ENCODE measurements around the gene AGMO. TPM values are rescaled to one million over a fixed set of nuclear protein-coding genes. Genes with fewer than 3 reads are reported as not detected.

AGMO gene
- total RNA-seq, 1 donor from 2014 or later = 0.60 TPM

DNA sequence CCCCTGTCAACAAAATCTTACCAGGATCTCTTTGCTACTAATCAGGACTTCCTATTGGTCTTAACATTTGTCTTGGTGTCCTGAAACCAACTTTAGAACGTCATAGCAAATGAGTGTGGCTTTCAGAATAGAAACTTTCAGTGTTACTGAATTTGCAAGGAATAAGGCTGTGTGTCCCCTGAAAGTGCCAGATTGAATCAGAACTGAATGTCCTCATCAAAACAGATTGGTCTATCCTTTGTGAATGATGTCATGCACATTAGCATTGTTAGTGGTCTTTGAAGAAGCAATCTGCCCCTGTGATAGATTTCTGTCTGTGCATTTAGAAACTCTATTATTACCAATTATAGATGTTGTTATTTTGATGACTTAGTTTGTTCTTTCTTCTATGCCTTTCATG lies 119.9 kb downstream of the AGMO start:
- Mint-ChIP-seq H3K4me3 (ENCODE audit: unreplicated experiment) (no peak overlapping the region), H3K4me1 (ENCODE audit: low read depth) (peaks cover 2% of the 10 kb centered on the region), H3K27me3 (ENCODE audit: low read depth) (no peaks in the 10 kb centered on the region), H3K27ac (ENCODE audit: unreplicated experiment) (no peak overlapping the region), H3K36me3 (ENCODE audit: low read depth) (no peaks in the 10 kb centered on the region), H3K9me3 (ENCODE audit: low read depth) (no peaks in the 10 kb centered on the region)
- DNase-seq (ENCODE audit: low spot score) = no peak
- TF ChIP-seq, protein P1, sequence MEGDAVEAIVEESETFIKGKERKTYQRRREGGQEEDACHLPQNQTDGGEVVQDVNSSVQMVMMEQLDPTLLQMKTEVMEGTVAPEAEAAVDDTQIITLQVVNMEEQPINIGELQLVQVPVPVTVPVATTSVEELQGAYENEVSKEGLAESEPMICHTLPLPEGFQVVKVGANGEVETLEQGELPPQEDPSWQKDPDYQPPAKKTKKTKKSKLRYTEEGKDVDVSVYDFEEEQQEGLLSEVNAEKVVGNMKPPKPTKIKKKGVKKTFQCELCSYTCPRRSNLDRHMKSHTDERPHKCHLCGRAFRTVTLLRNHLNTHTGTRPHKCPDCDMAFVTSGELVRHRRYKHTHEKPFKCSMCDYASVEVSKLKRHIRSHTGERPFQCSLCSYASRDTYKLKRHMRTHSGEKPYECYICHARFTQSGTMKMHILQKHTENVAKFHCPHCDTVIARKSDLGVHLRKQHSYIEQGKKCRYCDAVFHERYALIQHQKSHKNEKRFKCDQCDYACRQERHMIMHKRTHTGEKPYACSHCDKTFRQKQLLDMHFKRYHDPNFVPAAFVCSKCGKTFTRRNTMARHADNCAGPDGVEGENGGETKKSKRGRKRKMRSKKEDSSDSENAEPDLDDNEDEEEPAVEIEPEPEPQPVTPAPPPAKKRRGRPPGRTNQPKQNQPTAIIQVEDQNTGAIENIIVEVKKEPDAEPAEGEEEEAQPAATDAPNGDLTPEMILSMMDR (IDR thresholded peaks at IDR 0.05) = no peak

DNA sequence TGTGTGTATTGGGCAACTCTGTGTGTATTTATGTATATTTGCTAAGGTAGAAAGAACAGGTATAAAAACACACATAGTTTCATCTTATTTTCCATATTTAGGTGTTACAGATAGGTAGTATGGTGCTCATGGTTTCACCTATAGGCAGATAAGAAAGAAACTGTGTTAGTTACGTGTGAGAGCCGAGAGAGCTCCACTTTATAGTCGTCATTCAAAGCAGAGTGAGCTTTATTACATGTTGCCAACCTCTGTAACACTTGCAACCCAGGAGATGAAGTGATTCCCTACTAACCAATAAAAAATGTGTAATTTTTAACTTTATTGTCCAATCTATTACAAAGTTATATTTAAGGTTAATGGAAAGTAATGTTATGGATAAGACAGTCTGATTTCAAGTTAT lies 121.3 kb downstream of the AGMO start:
- DNase-seq (ENCODE audit: low spot score) = no peak
- Mint-ChIP-seq H3K4me3 (ENCODE audit: unreplicated experiment) (no peak overlapping the region), H3K36me3 (ENCODE audit: low read depth) (no peaks in the 10 kb centered on the region), H3K27ac (ENCODE audit: unreplicated experiment) (no peak overlapping the region), H3K27me3 (ENCODE audit: low read depth) (no peaks in the 10 kb centered on the region), H3K9me3 (ENCODE audit: low read depth) (no peaks in the 10 kb centered on the region), H3K4me1 (ENCODE audit: low read depth) (no peaks in the 10 kb centered on the region)
- TF ChIP-seq, protein P1 (IDR thresholded peaks at IDR 0.05) = no peak

DNA sequence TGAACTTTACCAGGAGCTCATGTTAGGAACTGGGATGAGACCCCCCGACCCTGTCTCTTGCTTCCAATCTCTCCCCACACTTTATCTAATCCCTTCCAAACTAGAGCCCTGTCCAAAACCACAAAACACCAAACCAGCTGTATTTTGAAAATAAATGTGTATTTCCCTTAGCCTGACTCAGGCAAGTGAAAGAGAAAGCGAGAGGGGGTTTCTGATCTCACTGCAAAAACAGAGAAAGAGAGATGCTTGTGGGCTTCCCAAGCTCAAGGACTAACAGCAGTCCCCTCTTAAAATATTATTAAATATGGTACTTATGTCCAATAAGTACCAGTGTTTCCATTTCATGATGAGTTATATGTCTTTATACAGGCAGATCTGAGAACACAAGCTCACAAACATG lies 122.0 kb downstream of the AGMO start:
- no peaks in the 10 kb centered on the region for H3K27me3 Mint-ChIP-seq (ENCODE audit: low read depth)
- DNase-seq (ENCODE audit: low spot score) = no peak
- H3K9me3 Mint-ChIP-seq (ENCODE audit: low read depth) = no peaks in the 10 kb centered on the region
- no peak overlapping the region for H3K4me3 Mint-ChIP-seq (ENCODE audit: unreplicated experiment)
- no peaks in the 10 kb centered on the region for H3K36me3 Mint-ChIP-seq (ENCODE audit: low read depth)
- no peaks in the 10 kb centered on the region for H3K4me1 Mint-ChIP-seq (ENCODE audit: low read depth)
- TF ChIP-seq, protein P1 (IDR thresholded peaks at IDR 0.05) = no peak
- no peak overlapping the region for H3K27ac Mint-ChIP-seq (ENCODE audit: unreplicated experiment)

DNA sequence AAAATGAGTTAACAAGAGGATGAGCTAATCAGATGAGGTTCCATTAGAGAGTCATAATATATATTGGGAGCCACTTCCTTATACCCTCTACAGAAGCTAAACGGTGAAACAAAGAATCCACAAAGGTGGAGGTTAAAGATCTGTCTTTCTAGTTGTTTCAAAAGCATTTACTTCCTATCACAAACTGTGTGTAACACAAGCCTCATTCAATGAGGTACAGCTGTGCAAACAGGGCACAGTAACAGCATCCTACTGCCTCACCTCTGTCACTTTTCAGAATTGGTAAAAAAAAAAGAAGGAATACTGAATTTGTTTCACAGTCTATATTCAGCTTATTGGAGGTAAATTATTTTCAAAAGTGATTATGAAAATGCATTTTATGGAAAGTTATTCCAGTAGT lies 128.7 kb downstream of the AGMO start:
- Mint-ChIP-seq H3K4me3 (ENCODE audit: unreplicated experiment) (no peak overlapping the region), H3K27me3 (ENCODE audit: low read depth) (no peaks in the 10 kb centered on the region), H3K4me1 (ENCODE audit: low read depth) (no peaks in the 10 kb centered on the region)

DNA sequence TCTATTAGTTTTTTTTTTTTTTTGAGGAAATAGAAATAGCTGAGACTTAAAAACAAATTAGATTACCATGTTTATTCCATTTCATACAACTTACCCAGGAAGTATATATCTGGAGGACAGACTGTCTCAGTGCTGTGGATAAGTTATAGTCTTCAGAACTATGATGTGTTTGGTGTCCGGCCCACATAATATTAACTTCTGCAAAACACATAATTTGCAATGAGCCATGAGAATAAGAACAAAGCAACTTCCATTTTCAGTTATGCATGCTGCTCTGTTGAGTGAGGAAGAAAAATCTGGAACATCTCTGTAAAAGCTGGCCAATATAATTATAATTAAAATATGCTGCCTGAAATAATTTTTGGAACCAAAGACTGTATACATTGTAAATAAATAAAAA lies 130.9 kb downstream of the AGMO start:
- no peak overlapping the region for H3K4me3 Mint-ChIP-seq (ENCODE audit: unreplicated experiment)
- H3K36me3 Mint-ChIP-seq (ENCODE audit: low read depth) = no peaks in the 10 kb centered on the region
- no peaks in the 10 kb centered on the region for H3K27me3 Mint-ChIP-seq (ENCODE audit: low read depth)
- no peak for DNase-seq (ENCODE audit: low spot score)
- H3K9me3 Mint-ChIP-seq (ENCODE audit: low read depth) = no peaks in the 10 kb centered on the region
- no peaks in the 10 kb centered on the region for H3K4me1 Mint-ChIP-seq (ENCODE audit: low read depth)
- TF ChIP-seq, protein P1 (IDR thresholded peaks at IDR 0.05) = no peak
- H3K27ac Mint-ChIP-seq (ENCODE audit: unreplicated experiment) = no peak overlapping the region

More for the DNA sequence above, 128.7 kb downstream of the AGMO start:
- Mint-ChIP-seq H3K9me3 (ENCODE audit: low read depth) (no peaks in the 10 kb centered on the region), H3K27ac (ENCODE audit: unreplicated experiment) (no peak overlapping the region), H3K36me3 (ENCODE audit: low read depth) (no peaks in the 10 kb centered on the region)
- no peak for DNase-seq (ENCODE audit: low spot score)
- TF ChIP-seq, protein P1 (IDR thresholded peaks at IDR 0.05) = no peak

All from chondrocyte (in vitro differentiated cells).